Ammon's horn (tissue), 1 donor: ENCODE data around the gene PLPPR2.
"Not testable (repeated sequence)": the region's sequence is repeated elsewhere in the genome, so short reads cannot be mapped to it uniquely, and the experiment has no call there.

Experiments used
- DNase-seq: peaks from one replicate; pipeline ENCODE4 v3.0.0-alpha.2; 2016; ENCODE audit warnings: low spot score

PLPPR2 gene, protein sequence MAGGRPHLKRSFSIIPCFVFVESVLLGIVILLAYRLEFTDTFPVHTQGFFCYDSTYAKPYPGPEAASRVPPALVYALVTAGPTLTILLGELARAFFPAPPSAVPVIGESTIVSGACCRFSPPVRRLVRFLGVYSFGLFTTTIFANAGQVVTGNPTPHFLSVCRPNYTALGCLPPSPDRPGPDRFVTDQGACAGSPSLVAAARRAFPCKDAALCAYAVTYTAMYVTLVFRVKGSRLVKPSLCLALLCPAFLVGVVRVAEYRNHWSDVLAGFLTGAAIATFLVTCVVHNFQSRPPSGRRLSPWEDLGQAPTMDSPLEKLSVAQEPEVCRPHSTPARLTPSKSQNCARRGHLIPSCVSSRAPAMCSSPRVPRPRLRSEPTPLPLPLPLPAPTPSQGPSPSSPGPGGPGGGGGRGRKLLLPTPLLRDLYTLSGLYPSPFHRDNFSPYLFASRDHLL

GRCh38 chr19:11355160-11356073 is at the start of gene PLPPR2:
Gene PLPPR2, plus strand, starts transcription at chr19:11355432. Its CDS starts 2,242 bp downstream, at chr19:11357674.
- peak; percentile 94 for DNase-seq

DNA sequence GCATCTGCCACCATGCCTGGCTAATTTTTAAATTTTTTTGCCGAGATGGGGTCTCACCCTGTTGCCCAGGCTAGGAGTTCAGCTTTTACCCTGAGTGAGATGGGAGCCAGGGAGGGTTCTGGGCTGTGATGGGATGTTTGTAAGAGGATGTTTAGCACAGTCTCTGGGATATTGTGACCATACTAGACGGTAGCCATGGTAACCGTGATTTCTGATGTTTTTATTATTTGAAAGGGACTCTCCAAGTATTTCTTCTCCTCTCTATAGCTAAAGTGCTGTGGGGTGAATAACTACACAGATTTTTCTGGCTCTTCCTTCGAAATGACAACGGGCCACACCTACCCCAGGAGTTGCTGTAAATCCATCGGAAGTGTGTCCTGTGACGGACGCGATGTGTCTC is 48.9 kb upstream of the PLPPR2 start:
- no peak for DNase-seq

GRCh38 chr19:11320278-11320995 is 34.8 kb upstream of the PLPPR2 start:
- DNase-seq = not testable (repeated sequence)

- DNase-seq = no peak
Measured at GRCh38 chr19:11321191-11322126, 33.8 kb upstream of the PLPPR2 start.

DNA sequence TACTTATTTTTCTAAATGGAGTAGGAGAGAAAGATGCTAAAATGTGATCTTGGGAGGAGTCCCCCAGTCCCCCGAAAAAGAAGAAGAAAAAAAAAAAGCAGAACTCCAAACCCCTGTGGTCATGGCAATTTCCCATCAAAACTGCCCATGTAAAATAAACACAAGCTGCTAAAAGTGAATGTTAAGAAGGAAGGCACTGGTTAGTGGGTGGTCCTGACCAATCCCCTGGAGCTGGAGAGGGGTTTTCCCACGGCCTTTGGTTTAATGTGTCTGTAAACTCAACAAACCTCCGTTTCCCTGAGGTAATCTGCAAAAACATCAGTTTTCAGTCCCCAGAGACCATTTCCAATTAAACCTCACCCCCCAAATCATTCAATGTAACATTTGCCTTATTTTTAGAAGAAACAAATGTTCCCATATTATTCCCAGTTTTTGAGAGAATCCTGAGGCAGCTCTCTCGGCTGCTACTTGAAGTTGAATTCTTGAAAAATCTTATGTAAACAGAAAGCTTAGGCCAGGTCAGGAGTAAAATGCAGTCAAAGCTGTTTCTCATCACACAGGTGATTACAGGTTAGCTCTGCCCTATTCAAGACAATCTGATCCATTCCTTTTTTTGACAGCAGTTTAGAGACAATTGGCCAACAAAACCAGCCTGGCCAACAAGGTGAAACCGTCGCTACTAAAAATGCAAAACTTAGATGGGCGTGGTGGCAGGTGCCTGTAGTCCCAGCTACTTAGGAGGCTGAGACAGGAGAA is 32.8 kb upstream of the PLPPR2 start:
- DNase-seq = no peak

DNA sequence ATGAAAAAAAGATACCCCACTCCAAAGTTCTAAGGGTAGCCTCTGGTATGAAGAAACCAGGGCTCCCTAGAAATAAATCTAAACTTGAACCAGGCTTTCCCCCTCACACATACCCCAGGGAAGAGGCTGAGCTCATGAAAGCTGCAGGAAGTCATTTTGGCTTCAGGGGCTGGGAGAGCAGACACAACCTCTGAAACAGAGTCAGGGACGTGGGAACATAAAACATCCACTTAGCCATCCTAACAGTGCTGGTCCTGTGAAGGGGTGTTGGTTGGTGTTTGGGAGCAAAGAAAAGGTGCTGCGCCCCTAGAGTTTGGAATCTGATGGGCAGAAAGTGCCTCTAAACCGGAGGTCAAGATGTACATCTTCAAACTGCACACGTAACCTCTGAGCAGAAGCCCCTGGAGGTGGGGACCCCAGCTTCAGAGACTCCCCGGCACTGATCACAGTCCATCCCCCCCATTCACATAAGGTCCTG is 31.6 kb upstream of the PLPPR2 start:
- DNase-seq = no peak

- peak; percentile 83 for DNase-seq
Measured at GRCh38 chr19:11324079-11324661, 31.1 kb upstream of the PLPPR2 start.

GRCh38 chr19:11324748-11325389 is 30.4 kb upstream of the PLPPR2 start:
- no peak for DNase-seq

DNA sequence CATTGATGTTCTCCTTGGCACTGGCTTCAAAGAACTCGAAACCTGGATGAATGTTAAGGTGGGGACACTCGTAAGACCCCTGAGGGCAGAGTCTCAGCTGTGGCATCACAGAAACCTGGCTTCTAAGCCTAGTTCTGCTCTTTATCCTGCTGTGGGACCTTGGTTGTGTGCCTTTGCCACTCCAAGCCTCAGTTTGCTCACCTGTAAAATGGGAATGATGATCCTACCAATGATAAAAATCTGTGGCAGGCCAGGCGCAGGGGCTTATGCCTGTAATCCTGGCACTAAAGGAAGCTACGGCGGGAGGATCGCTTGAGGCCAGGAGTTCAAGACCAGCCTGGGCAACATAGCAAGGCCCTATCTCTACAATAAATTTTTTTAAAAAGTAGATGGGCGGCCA is 29.7 kb upstream of the PLPPR2 start:
- no peak for DNase-seq

DNA sequence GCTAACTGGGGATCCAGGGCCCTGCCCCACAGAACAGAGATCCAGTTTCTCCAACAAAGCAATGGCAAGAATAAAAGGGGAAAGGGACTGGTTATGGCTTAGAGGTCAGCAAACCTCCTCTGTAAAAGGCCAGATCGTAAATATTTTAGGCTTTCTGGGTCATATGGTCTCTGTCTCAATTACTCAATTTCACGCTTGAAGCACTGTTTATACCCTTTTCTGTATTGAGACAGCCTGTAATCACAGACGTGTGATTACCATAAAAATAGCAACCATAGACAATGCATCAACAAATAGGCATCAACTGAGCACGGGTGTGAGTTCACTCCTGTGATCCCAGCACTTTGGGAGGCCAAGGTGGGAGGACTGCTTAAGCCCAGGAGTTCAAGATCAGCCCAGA is 25.1 kb upstream of the PLPPR2 start:
- no peak for DNase-seq

GRCh38 chr19:11331502-11331901 is 23.7 kb upstream of the PLPPR2 start:
- DNase-seq = no peak

GRCh38 chr19:11332822-11333221 is 22.4 kb upstream of the PLPPR2 start:
- DNase-seq = no peak

DNA sequence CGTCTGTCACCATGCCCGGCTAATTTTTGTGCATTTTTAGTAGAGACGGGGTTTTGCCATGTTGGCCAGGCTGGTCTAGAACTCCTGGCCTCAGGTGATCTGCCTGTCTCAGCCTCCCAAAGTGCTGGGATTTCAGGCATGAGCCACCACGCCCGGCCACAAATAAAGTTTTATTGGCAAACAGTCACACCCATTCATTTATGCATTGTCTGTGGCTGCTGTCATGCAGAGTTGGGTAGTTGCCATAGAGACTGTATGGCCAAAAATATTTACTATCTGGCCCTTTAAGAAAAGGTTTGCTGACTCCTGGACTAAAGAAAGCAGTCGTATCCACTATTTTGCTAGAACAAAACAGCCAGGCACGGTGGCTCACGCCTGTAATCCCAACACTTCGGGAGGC is 21.4 kb upstream of the PLPPR2 start:
- DNase-seq = not testable (repeated sequence)

DNA sequence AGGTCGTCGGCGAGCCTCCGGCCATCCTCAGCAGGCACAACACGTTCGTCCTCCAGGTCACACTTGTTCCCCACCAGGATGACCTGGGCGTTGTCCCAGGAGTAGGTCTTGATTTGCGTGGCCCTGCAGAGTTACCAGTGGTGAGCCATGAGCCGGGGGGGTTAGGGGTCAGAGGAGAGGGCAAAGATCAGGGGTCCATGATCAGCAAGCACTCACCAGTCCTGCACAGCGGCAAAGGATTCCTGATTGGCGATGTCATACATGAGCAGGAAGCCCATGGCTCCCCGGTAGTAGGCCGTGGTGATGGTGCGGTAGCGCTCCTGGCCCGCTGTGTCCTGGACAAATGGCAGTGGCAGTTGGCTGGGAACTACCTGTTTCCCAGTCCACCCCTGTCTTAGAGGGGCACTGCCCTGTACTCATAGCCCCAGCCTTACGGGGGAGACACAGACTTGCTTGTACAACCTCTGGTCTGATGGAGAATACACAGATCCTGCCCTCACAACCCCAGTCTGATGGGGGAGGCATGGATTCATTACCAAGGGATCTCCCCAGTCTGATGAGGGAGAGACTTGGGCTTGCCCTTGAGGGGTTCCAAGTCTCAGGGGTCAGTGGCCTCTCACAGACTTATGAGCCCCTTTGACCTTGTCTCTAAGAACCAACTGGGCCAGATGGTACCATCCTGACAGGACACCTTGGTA is 19.6 kb upstream of the PLPPR2 start:
- DNase-seq = no peak

DNA sequence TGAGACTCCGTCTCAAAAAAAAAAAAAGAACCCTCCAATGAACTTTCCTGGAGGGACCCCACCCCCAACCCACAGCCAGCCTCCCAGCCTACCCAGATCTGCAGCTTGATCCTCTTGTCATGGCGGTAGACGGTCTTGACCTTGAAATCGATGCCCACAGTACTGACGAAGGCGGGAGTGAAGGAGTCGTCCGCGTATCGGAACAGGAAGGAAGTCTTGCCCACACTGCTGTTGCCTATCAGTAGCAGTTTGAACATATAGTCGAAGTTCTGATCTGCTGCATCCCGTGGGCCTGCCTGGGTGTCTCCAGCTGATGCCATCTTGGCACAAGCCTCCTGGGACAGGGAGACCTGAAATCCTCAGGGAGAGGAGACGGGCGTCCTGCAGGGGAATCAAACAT is 18.2 kb upstream of the PLPPR2 start:
- no peak for DNase-seq

DNA sequence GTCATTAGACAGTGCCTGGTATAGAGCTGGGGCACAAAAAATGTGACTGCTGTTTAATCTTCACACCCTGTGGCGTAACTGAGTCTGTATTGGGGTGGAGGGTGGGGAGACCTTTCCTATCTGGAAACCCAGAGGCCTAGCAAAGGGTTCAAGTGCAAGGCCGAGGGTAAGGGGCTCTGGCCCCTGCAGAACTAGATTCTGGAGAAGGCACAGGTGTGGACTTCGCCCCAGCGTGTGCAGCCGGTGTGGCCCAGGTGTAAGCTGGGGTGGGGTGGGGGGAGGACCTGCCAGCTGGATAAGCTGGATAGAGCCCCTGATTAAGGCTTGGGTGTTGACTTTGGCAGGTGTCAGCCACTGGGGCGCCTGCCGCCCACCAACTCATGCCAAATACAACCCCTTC is 17.1 kb upstream of the PLPPR2 start:
- DNase-seq = no peak

DNA sequence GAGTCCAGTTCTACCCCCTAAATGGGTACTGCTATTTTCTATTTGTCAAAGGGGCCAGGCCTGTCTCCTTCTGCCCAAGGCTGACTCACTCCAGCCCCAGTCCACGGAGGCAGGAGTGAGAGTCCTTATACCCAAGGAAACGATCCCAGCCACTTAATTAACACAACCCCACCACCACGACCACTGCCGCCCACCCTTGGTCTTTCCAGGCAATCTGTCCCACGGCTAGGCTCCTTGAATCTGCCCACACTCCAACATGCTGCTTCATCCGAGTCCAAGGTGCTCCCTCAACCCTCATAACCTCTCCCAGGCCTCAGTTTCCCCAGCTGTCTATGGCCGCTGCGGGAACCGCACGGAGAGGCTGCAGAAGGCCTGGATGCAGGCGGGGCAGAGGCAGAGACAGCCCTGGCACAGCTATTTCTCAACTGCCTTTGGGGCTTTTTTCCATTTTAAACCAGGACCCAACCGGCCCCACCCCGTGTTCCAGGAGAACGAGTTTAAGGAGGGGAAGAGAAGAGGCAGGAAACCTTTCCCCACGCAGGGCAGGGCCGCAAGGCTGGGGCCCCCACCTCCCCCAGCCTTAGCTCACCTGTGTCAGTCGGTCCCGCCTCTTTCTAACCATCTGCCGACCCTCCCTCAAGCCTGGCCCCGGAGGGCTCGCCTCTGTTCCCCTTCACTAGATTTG is 16.5 kb upstream of the PLPPR2 start:
- DNase-seq = no peak
